Measurements from ENCODE around the gene PARVA. TPM values are rescaled to one million over a fixed set of nuclear protein-coding genes. Genes with fewer than 3 reads are reported as not detected.

Gene PARVA, protein sequence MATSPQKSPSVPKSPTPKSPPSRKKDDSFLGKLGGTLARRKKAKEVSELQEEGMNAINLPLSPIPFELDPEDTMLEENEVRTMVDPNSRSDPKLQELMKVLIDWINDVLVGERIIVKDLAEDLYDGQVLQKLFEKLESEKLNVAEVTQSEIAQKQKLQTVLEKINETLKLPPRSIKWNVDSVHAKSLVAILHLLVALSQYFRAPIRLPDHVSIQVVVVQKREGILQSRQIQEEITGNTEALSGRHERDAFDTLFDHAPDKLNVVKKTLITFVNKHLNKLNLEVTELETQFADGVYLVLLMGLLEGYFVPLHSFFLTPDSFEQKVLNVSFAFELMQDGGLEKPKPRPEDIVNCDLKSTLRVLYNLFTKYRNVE
- 24.3 to 28.1 TPM (median 25.1 TPM) in 5 replicates for total RNA-seq (2022; extraction: Qiagen RNA extraction; ENCODE audit: low read depth)

DNA sequence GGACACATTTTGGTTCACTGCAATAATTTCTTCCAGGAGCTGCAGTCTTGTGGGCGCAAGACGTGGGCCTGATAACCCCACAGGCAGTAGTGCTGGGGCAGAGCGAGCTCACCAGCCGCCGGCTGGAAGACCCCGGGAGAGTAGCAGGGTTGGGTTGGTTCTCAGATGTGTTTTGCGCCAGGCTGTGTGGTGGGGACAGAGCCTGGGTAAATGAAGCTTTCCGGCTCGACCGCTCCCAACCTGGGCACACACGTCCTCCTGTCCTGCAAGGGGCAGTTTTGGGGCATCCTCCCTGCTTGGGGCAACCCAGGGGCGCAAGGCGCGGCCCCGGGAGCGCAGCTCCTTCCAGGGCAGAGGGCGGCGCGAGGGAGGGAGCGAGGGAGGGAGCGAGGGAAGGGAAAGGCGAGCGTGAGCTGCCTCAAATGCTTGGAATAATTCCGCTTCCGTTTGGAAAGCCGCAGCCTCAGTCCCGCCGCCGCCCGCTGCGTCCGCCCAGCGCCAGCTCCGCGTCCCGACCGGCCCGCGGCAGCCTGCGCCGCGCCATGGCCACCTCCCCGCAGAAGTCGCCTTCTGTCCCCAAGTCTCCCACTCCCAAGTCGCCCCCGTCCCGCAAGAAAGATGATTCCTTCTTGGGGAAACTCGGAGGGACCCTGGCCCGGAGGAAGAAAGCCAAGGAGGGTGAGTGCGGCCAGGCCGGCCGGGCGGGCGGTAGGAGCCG is at the start of gene PARVA:
Gene PARVA (plus strand): TSS at position 466 of the 718 bp plus-strand sequence. CDS start 77 bp downstream, at position 543.

